Tibial artery (tissue), 4 donors: ENCODE data around the gene CNTD1.

ENCODE experiments used
- DNase-seq, 2 donors: peaks; one replicate each; pipeline ENCODE4 v3.0.0-alpha.2; 2019
- H3K27ac ChIP-seq, 2 donors: fragments of 200-600 bp; sonication (generic) in 1 of 2; 1 replicate in 1 of 2; 2 replicates in 1 of 2; pipeline ENCODE4 v1.5.1; 2018 to 2019; ENCODE audit warnings: mild to moderate bottlenecking in 1 of 2
- H3K27me3 ChIP-seq, 2 donors: fragments of 200-600 bp; sonication (generic) in 1 of 2; one replicate each; pipeline versions ENCODE4 v1.5.1 to v1.6.0; 2016 to 2019
- H3K36me3 ChIP-seq, 3 donors: fragments of 200-600 bp; sonication (generic) in 2 of 3; one replicate each; pipeline ENCODE4 v1.5.1; 2016 to 2019; ENCODE audit warnings: mild to moderate bottlenecking in 2 of 3
- H3K4me1 ChIP-seq, 4 donors: fragments of 200-600 bp; sonication (generic) in 2 of 4; 1 replicate in 3 of 4; 2 replicates in 1 of 4; pipeline ENCODE4 v1.5.1; 2016 to 2019
- H3K4me3 ChIP-seq, 2 donors: fragments of 200-600 bp; sonication (generic) in 1 of 2; 1 replicate in 1 of 2; 2 replicates in 1 of 2; pipeline ENCODE4 v1.5.1; 2018 to 2019; ENCODE audit warnings: mild to moderate bottlenecking in 2 of 2
- H3K9me3 ChIP-seq, 3 donors: fragments of 200-600 bp; sonication (generic) in 1 of 3; one replicate each; pipeline ENCODE4 v1.5.1; 2016 to 2019
- CTCF ChIP-seq, 2 experiments: fragments of 200-600 bp in 1 of 2; fragments of 450-650 bp in 1 of 2; IDR thresholded peaks; one replicate each; pipeline ENCODE4 v1.5.1; 2017 to 2019; ENCODE audit warnings: antibody characterized with exemption in 2 of 2, mild to moderate bottlenecking in 1 of 2, moderate library complexity in 1 of 2
- intact Hi-C: fragments of 100-400 bp; cut with DNase I; formaldehyde crosslinking; loops from one replicate; pipeline ENCODE4 v1.15.0; 2023; ENCODE audit warnings: low total_unique reads

Gene CNTD1

GRCh38 chr17:42787266-42787665 lies 11.4 kb upstream of the CNTD1 start:
- DNase-seq = no peak
- no peaks in the 10 kb centered on the region for H3K36me3 ChIP-seq
- no peak for TF ChIP-seq CTCF (IDR thresholded peaks at IDR 0.05)
- H3K27me3 ChIP-seq = peaks cover 0 to 77% of the 10 kb centered on the region in 2 donors
- H3K27ac ChIP-seq = no peak overlapping the region
- H3K9me3 ChIP-seq = no peaks in the 10 kb centered on the region
- H3K4me1 ChIP-seq = peaks cover 0 to 22% (median 5%) of the 10 kb centered on the region in 4 donors
- intact Hi-C loops = no loop called here
- H3K4me3 ChIP-seq = no peak overlapping the region

- peaks cover 0 to 30% of the 10 kb centered on the region in 2 donors for H3K27me3 ChIP-seq
- DNase-seq = no peak
- peaks cover 0 to 3% (median 2%) of the 10 kb centered on the region in 4 donors for H3K4me1 ChIP-seq
- no peak overlapping the region for H3K27ac ChIP-seq
- intact Hi-C loops = no loop called here
- H3K4me3 ChIP-seq = no peak overlapping the region
- no peak for TF ChIP-seq CTCF (IDR thresholded peaks at IDR 0.05)
- no peaks in the 10 kb centered on the region for H3K9me3 ChIP-seq
- peaks cover 0 to 21% (median 4%) of the 10 kb centered on the region in 3 donors for H3K36me3 ChIP-seq
Measured at GRCh38 chr17:42791948-42792347, 6.7 kb upstream of the CNTD1 start.

GRCh38 chr17:42792545-42792944 lies 6.1 kb upstream of the CNTD1 start:
- Histone ChIP-seq H3K9me3 (no peaks in the 10 kb centered on the region), H3K27me3 (peaks cover 0 to 24% of the 10 kb centered on the region in 2 donors), H3K27ac (no peak overlapping the region), H3K4me3 (no peak overlapping the region), H3K36me3 (peaks cover 0 to 21% (median 4%) of the 10 kb centered on the region in 3 donors), H3K4me1 (peaks cover 0 to 9% (median 8%) of the 10 kb centered on the region in 4 donors)
- peak in 1 of 2 donors; percentile 5 for DNase-seq
- TF ChIP-seq CTCF (IDR thresholded peaks at IDR 0.05) = no peak
- intact Hi-C loops = no loop called here

- intact Hi-C loops = no loop called here
Measured at GRCh38 chr17:42795061-42795460, 3.6 kb upstream of the CNTD1 start.

GRCh38 chr17:42795465-42795864 lies 3.2 kb upstream of the CNTD1 start:
- no peak for DNase-seq
- intact Hi-C loops = no loop called here
- H3K27ac ChIP-seq = no peak overlapping the region
- no peaks in the 10 kb centered on the region for H3K27me3 ChIP-seq
- peaks cover 0 to 22% (median 19%) of the 10 kb centered on the region in 4 donors for H3K4me1 ChIP-seq
- H3K4me3 ChIP-seq = no peak overlapping the region
- no peaks in the 10 kb centered on the region for H3K9me3 ChIP-seq
- no peak for TF ChIP-seq CTCF (IDR thresholded peaks at IDR 0.05)
- peaks cover 0 to 21% (median 4%) of the 10 kb centered on the region in 3 donors for H3K36me3 ChIP-seq

More at GRCh38 chr17:42795061-42795460, 3.6 kb upstream of the CNTD1 start:
- TF ChIP-seq CTCF (IDR thresholded peaks at IDR 0.05) = no peak
- Histone ChIP-seq H3K27ac (no peak overlapping the region), H3K9me3 (no peaks in the 10 kb centered on the region), H3K4me1 (peaks cover 0 to 22% (median 19%) of the 10 kb centered on the region in 4 donors), H3K36me3 (peaks cover 0 to 21% (median 4%) of the 10 kb centered on the region in 3 donors), H3K27me3 (no peaks in the 10 kb centered on the region), H3K4me3 (no peak overlapping the region)
- peak in 1 of 2 donors; percentile 51 for DNase-seq
